Neutrophil (primary cell): ENCODE measurements around the gene CDC73.

Experiments used
- H3K27ac ChIP-seq: fragments of 200-600 bp; sonication (generic); 2 replicates; pipeline ENCODE4 v1.5.1; 2016; ENCODE audit warnings: mild to moderate bottlenecking, moderate library complexity
- H3K27me3 ChIP-seq: fragments of 200-600 bp; sonication (generic); 2 replicates; pipeline ENCODE4 v1.6.0; 2016; ENCODE audit warnings: mild to moderate bottlenecking
- H3K36me3 ChIP-seq: fragments of 200-600 bp; sonication (generic); 2 replicates; pipeline ENCODE4 v1.5.1; 2017
- H3K4me1 ChIP-seq, 2 experiments: fragments of 200-600 bp in 1 of 2; sonication (generic) in 1 of 2; 1 replicate in 1 of 2; 2 replicates in 1 of 2; pipeline versions ENCODE4 v1.5.1 to v1.6.1; 2013 to 2016; ENCODE audit warnings: low read depth in 1 of 2, low read length in 1 of 2, mild to moderate bottlenecking in 1 of 2, moderate library complexity in 1 of 2; ENCODE audit not compliant: control insufficient read depth in 1 of 2, insufficient read depth in 1 of 2
- H3K4me3 ChIP-seq, 2 experiments: fragments of 200-600 bp in 1 of 2; sonication (generic) in 1 of 2; 1 replicate in 1 of 2; 2 replicates in 1 of 2; pipeline ENCODE4 v1.5.1; 2013 to 2016; ENCODE audit warnings: low read depth in 1 of 2, low read length in 1 of 2, mild to moderate bottlenecking in 1 of 2, moderate library complexity in 1 of 2
- H3K9me3 ChIP-seq: fragments of 200-600 bp; sonication (generic); 2 replicates; pipeline ENCODE4 v1.5.1; 2016
- CTCF ChIP-seq: fragments of 200-600 bp; sonication (generic); IDR thresholded peaks from 2 replicates; pipeline ENCODE4 v1.5.1; 2016; ENCODE audit warnings: antibody characterized with exemption

CDC73 gene

DNA sequence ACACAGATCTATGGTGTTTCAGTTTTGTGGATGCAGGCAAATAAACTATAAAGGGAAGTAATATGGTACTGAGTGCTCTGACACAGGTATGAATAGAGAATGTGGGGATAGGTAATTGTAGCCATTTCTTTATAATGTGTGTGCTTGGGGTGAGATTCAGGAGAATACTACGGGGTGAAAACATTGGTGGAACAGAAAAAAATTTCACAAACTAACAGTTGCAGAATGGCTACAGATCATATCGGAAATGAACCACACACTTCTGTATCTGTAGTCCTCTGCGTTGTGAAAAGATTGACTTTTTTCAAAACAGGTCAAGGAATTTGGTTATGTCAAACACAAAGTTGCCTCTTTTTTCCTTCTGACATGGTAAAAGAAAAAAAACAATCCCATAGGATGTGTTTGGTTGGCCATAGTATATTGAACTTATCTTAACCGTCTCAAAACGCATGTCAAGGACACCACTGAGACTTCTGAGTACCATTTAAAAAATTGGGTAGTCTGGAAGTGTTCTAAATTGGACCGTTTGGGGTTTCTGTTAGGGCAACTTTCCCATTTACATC lies 1.1 kb upstream of the CDC73 start:
- no peaks in the 10 kb centered on the region for H3K27me3 ChIP-seq

GRCh38 chr1:193123751-193124150 lies 1.9 kb downstream of the CDC73 start:
- Histone ChIP-seq H3K27ac (no peak overlapping the region), H3K9me3 (no peaks in the 10 kb centered on the region), H3K4me3 (no peak overlapping the region), H3K4me1 (peaks cover 26 to 37% of the 10 kb centered on the region in 2 experiments), H3K36me3 (peaks cover 24% of the 10 kb centered on the region), H3K27me3 (no peaks in the 10 kb centered on the region)
- no peak for TF ChIP-seq CTCF

More for the DNA sequence above, 1.1 kb upstream of the CDC73 start:
- Histone ChIP-seq H3K4me3 (peak overlapping the region in 1 of 2 experiments; percentile 82), H3K36me3 (peaks cover 8% of the 10 kb centered on the region), H3K9me3 (no peaks in the 10 kb centered on the region), H3K4me1 (peaks cover 26 to 28% of the 10 kb centered on the region in 2 experiments), H3K27ac (peak overlapping the region; percentile 91)
- no peak for TF ChIP-seq CTCF

DNA sequence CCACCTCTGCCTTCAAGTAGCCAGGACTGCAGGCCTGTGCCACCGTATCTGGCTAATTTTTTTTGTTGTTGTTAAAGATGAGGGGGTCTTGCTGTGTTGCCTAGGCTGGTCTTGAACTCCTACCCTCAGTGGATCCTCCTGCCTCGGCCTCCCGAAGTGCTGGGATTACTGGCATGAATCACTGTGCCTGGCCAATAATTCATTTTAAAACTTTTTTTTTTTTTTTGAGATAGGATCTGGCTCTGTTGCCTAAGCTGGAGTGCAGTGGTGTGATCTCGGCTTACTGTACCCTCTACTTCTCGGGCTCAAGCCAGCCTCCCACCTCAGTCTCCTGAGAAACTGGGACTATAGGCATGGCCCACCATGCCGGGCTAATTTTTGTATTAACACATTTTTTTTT lies 3.5 kb downstream of the CDC73 start:
- no peak for TF ChIP-seq CTCF
- Histone ChIP-seq H3K4me1 (peaks cover 26 to 37% of the 10 kb centered on the region in 2 experiments), H3K36me3 (peaks cover 35% of the 10 kb centered on the region), H3K27me3 (no peaks in the 10 kb centered on the region), H3K9me3 (no peaks in the 10 kb centered on the region), H3K4me3 (no peak overlapping the region), H3K27ac (no peak overlapping the region)

GRCh38 chr1:193131266-193131860 lies 9.5 kb downstream of the CDC73 start:
- Histone ChIP-seq H3K27me3 (no peaks in the 10 kb centered on the region), H3K27ac (no peak overlapping the region), H3K36me3 (peaks cover 56% of the 10 kb centered on the region), H3K4me3 (no peak overlapping the region), H3K9me3 (no peaks in the 10 kb centered on the region), H3K4me1 (peaks cover 0 to 6% of the 10 kb centered on the region in 2 experiments)
- no peak for TF ChIP-seq CTCF

GRCh38 chr1:193140254-193140653 lies 18.4 kb downstream of the CDC73 start:
- no peak overlapping the region for H3K4me3 ChIP-seq
- no peak for TF ChIP-seq CTCF
- no peaks in the 10 kb centered on the region for H3K9me3 ChIP-seq
- H3K27me3 ChIP-seq = no peaks in the 10 kb centered on the region
- H3K27ac ChIP-seq = no peak overlapping the region
- no peaks in the 10 kb centered on the region for H3K4me1 ChIP-seq
- H3K36me3 ChIP-seq = peaks cover 73% of the 10 kb centered on the region
